SK-N-SH (cell line): ENCODE results near the gene TMPRSS15.

Experiments used
- EP300 ChIP-seq, 2 experiments: IDR thresholded peaks; 2 replicates each; pipeline versions ENCODE4 v1.4.0 to v1.6.1; 2012; ENCODE audit warnings: borderline replicate concordance in 1 of 2, low read depth in 1 of 2, low read length in 1 of 2
- TF ChIP-seq, protein P1 (sequence below): IDR thresholded peaks from 2 replicates; pipeline ENCODE4 v1.4.0; 2012; ENCODE audit warnings: low read depth, borderline replicate concordance
- TF ChIP-seq, protein P2 (sequence below): fragments of 200-600 bp; sonication (generic); IDR thresholded peaks from 2 replicates; pipeline ENCODE4 v1.6.1; 2017; ENCODE audit warnings: antibody characterized with exemption, mild to moderate bottlenecking, moderate library complexity
- TF ChIP-seq, protein P3 (sequence below): IDR thresholded peaks from 2 replicates; pipeline ENCODE4 v1.6.1; 2012; ENCODE audit warnings: mild to moderate bottlenecking, low read depth, low read length, moderate library complexity
- TF ChIP-seq, protein P4 (sequence below): IDR thresholded peaks from 2 replicates; pipeline ENCODE4 v1.4.0; 2012; ENCODE audit warnings: low read depth

DNA sequence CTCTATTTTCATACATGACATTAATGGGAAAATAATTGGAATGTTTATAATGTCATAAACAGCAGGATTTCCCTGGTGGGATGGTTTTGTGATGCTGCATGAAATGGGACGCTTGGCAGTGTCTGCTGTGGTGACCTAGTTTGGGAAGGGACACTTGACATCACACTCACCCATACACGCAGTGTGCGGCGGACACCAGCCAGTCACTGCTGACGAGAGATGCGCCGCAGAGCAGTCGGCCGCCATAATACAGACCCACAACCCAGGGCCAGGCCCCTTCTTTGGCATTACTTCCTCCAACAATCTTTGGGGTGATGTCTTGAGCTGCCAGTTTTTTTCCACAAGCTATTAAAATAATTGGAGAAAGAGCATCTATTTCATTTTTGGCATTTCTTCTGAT is 109.5 kb downstream of the TMPRSS15 start:
- TF ChIP-seq, protein P1, sequence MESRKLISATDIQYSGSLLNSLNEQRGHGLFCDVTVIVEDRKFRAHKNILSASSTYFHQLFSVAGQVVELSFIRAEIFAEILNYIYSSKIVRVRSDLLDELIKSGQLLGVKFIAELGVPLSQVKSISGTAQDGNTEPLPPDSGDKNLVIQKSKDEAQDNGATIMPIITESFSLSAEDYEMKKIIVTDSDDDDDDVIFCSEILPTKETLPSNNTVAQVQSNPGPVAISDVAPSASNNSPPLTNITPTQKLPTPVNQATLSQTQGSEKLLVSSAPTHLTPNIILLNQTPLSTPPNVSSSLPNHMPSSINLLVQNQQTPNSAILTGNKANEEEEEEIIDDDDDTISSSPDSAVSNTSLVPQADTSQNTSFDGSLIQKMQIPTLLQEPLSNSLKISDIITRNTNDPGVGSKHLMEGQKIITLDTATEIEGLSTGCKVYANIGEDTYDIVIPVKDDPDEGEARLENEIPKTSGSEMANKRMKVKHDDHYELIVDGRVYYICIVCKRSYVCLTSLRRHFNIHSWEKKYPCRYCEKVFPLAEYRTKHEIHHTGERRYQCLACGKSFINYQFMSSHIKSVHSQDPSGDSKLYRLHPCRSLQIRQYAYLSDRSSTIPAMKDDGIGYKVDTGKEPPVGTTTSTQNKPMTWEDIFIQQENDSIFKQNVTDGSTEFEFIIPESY = no peak
- TF ChIP-seq EP300 (IDR thresholded peaks at IDR 0.05; ENCODE audit: borderline replicate concordance in 1 of 2, low read depth in 1 of 2, low read length in 1 of 2) = no peak
- TF ChIP-seq, protein P2, sequence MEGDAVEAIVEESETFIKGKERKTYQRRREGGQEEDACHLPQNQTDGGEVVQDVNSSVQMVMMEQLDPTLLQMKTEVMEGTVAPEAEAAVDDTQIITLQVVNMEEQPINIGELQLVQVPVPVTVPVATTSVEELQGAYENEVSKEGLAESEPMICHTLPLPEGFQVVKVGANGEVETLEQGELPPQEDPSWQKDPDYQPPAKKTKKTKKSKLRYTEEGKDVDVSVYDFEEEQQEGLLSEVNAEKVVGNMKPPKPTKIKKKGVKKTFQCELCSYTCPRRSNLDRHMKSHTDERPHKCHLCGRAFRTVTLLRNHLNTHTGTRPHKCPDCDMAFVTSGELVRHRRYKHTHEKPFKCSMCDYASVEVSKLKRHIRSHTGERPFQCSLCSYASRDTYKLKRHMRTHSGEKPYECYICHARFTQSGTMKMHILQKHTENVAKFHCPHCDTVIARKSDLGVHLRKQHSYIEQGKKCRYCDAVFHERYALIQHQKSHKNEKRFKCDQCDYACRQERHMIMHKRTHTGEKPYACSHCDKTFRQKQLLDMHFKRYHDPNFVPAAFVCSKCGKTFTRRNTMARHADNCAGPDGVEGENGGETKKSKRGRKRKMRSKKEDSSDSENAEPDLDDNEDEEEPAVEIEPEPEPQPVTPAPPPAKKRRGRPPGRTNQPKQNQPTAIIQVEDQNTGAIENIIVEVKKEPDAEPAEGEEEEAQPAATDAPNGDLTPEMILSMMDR = no peak
- TF ChIP-seq, protein P3, sequence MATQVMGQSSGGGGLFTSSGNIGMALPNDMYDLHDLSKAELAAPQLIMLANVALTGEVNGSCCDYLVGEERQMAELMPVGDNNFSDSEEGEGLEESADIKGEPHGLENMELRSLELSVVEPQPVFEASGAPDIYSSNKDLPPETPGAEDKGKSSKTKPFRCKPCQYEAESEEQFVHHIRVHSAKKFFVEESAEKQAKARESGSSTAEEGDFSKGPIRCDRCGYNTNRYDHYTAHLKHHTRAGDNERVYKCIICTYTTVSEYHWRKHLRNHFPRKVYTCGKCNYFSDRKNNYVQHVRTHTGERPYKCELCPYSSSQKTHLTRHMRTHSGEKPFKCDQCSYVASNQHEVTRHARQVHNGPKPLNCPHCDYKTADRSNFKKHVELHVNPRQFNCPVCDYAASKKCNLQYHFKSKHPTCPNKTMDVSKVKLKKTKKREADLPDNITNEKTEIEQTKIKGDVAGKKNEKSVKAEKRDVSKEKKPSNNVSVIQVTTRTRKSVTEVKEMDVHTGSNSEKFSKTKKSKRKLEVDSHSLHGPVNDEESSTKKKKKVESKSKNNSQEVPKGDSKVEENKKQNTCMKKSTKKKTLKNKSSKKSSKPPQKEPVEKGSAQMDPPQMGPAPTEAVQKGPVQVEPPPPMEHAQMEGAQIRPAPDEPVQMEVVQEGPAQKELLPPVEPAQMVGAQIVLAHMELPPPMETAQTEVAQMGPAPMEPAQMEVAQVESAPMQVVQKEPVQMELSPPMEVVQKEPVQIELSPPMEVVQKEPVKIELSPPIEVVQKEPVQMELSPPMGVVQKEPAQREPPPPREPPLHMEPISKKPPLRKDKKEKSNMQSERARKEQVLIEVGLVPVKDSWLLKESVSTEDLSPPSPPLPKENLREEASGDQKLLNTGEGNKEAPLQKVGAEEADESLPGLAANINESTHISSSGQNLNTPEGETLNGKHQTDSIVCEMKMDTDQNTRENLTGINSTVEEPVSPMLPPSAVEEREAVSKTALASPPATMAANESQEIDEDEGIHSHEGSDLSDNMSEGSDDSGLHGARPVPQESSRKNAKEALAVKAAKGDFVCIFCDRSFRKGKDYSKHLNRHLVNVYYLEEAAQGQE = no peak
- TF ChIP-seq, protein P4, sequence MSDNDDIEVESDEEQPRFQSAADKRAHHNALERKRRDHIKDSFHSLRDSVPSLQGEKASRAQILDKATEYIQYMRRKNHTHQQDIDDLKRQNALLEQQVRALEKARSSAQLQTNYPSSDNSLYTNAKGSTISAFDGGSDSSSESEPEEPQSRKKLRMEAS = no peak
